HUES48 (cell line): ENCODE measurements around the gene DHTKD1.

ENCODE experiments used
- H3K27ac ChIP-seq: one replicate; pipeline ENCODE4 v1.7.0; 2013; ENCODE audit warnings: low read depth, low read length, inconsistent platforms
- H3K27me3 ChIP-seq: 2 replicates; pipeline ENCODE4 v1.6.1; 2013; ENCODE audit warnings: mild to moderate bottlenecking, low read length; ENCODE audit not compliant: control insufficient read depth, insufficient read depth
- H3K36me3 ChIP-seq: 2 replicates; pipeline ENCODE4 v1.6.1; 2013; ENCODE audit warnings: low read length; ENCODE audit not compliant: control insufficient read depth, insufficient read depth
- H3K4me1 ChIP-seq: 2 replicates; pipeline ENCODE4 v1.6.1; 2013; ENCODE audit warnings: mild to moderate bottlenecking, low read length; ENCODE audit not compliant: control insufficient read depth, insufficient read depth
- H3K4me3 ChIP-seq: 2 replicates; pipeline ENCODE4 v1.5.1; 2013; ENCODE audit warnings: mild to moderate bottlenecking, low read depth, low read length
- H3K9ac ChIP-seq: 2 replicates; pipeline ENCODE4 v1.6.1; 2013; ENCODE audit warnings: mild to moderate bottlenecking, low read depth, low read length, moderate library complexity
- H3K9me3 ChIP-seq: 2 replicates; pipeline ENCODE4 v1.6.1; 2013; ENCODE audit warnings: low read length; ENCODE audit not compliant: control insufficient read depth, insufficient read depth

The DHTKD1 gene

DNA sequence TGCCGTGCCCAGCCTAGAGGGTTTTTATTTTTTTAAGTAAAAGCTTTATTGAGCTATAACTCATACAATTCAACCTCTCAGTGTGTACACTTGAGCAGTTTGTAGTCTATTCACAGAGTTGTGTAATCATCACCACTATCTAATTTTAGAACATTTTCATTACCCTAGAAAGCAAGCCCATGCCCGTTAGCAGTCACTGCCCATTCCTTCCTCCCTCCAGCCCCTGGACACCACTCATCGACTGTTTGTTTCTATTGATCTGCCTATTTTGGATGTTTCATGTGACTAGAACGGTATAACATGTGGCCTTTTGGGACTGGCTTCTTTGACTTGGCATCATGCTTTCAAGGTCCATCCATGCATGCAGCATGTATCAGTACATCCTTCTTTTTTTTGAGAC, 35.0 kb downstream of the DHTKD1 start:
- Histone ChIP-seq H3K36me3 (peaks cover 94% of the 10 kb centered on the region), H3K9me3 (no peaks in the 10 kb centered on the region), H3K27me3 (no peaks in the 10 kb centered on the region), H3K9ac (no peak overlapping the region), H3K4me1 (no peaks in the 10 kb centered on the region), H3K4me3 (no peak overlapping the region), H3K27ac (no peak overlapping the region)

DNA sequence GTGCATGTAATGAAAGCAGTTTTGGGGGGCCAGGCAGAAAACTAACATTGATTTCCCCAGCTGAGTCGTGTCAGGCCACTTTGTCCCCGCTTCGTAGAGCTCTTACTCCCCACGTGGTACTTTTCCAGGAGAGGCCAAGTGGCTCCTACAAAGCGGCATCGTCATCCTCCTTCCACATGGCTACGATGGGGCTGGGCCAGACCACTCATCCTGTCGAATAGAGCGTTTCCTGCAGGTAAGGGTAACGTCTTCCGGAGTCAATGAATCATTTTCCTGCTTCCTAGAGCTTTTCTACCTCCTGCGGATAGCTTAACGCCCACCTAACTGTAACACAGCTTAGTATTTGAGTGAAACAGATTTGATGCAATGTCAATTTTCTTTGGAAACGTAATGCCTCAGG, 39.0 kb downstream of the DHTKD1 start:
- no peaks in the 10 kb centered on the region for H3K27me3 ChIP-seq
- peaks cover 96% of the 10 kb centered on the region for H3K36me3 ChIP-seq
- no peaks in the 10 kb centered on the region for H3K4me1 ChIP-seq
- no peak overlapping the region for H3K4me3 ChIP-seq
- H3K9ac ChIP-seq = no peak overlapping the region
- H3K27ac ChIP-seq = no peak overlapping the region
- no peaks in the 10 kb centered on the region for H3K9me3 ChIP-seq

DNA sequence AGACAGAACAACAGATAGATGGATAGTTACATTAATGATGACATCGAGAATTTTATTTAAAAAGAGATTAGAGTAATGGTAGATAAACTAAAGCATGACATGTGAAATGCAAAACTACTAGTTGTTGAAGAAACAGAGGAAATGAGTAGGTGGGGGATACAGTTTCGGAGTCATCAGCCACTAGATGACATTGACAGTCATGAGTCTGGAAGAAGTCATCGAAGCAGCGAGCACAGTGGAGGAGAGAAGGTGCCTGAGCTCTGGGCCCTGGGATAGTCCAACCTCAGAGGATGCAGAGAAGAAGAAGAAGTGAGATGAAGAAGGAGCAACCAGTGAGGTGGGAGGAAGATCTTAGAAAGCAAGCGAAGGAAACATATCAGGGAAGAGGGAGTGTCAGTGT, 40.5 kb downstream of the DHTKD1 start:
- H3K9ac ChIP-seq = no peak overlapping the region
- no peaks in the 10 kb centered on the region for H3K27me3 ChIP-seq
- H3K9me3 ChIP-seq = no peaks in the 10 kb centered on the region
- no peak overlapping the region for H3K4me3 ChIP-seq
- peaks cover 93% of the 10 kb centered on the region for H3K36me3 ChIP-seq
- no peak overlapping the region for H3K27ac ChIP-seq
- H3K4me1 ChIP-seq = no peaks in the 10 kb centered on the region

DNA sequence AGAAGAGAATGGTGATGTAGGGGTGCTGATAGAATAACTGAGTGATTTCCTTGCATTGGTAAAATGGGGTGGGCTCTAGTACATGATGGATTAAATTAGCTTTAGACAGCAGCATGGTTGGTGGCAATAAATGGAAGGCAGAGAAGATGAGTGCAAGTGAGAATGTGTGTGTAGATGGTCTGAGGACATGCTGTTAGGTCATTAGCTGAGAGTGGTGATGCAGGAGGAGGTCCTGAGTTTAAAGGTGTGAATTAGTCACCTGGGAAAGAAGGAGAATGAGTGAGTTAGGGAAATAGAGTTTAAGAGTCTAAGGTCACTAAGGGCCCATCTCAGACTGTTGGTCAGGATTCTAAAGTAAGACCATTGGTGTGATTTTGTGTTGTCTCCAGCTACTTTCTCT, 42.8 kb downstream of the DHTKD1 start:
- Histone ChIP-seq H3K4me1 (no peaks in the 10 kb centered on the region), H3K36me3 (peaks cover 87% of the 10 kb centered on the region), H3K9ac (no peak overlapping the region)

DNA sequence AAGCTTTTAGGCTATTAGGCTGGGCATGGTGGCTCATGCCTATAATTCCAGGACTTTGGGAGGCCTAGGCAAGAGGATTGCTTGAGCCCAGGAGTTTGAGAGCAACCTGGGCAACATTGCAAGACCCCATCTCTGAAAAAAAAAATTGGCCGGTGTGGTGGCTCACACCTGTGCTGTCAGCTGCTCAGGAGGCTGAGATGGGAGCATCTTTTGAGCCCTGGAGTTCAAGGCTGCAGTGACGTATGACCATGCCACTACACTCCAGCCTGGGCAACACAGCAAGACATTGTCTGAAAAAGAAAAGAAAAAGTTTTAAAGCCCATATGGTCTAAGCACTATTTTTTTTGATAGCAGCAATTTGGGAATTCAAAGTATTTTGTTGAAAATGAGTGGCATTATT, 44.9 kb downstream of the DHTKD1 start:
- no peaks in the 10 kb centered on the region for H3K9me3 ChIP-seq
- H3K4me1 ChIP-seq = no peaks in the 10 kb centered on the region
- H3K4me3 ChIP-seq = no peak overlapping the region
- H3K27me3 ChIP-seq = no peaks in the 10 kb centered on the region
- peaks cover 82% of the 10 kb centered on the region for H3K36me3 ChIP-seq
- H3K27ac ChIP-seq = no peak overlapping the region
- H3K9ac ChIP-seq = no peak overlapping the region

More for the DNA sequence above, 42.8 kb downstream of the DHTKD1 start:
- no peak overlapping the region for H3K27ac ChIP-seq
- H3K27me3 ChIP-seq = no peaks in the 10 kb centered on the region
- no peaks in the 10 kb centered on the region for H3K9me3 ChIP-seq
- no peak overlapping the region for H3K4me3 ChIP-seq

DNA sequence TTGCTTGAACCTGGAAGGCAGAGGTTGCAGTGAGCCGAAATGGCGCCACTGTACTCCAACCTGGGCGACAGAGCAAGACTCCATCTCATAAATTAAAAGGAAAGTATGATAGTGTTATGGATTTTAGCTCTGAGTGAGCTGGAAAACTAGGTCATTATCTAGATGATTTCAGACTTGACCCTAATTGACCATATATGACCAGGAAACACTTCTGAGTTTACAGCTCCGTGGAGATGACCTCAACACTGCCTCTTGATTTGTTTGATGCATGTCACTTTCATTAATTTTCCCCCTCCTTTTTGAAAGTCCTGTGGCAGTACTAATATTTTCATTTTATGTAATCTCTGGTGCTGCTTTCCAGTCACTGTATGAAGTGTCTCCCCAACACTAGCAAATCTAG, 52.9 kb downstream of the DHTKD1 start:
- Histone ChIP-seq H3K4me1 (no peaks in the 10 kb centered on the region), H3K27me3 (no peaks in the 10 kb centered on the region), H3K27ac (no peak overlapping the region), H3K9me3 (no peaks in the 10 kb centered on the region), H3K9ac (no peak overlapping the region), H3K4me3 (no peak overlapping the region), H3K36me3 (peaks cover 58% of the 10 kb centered on the region)

DNA sequence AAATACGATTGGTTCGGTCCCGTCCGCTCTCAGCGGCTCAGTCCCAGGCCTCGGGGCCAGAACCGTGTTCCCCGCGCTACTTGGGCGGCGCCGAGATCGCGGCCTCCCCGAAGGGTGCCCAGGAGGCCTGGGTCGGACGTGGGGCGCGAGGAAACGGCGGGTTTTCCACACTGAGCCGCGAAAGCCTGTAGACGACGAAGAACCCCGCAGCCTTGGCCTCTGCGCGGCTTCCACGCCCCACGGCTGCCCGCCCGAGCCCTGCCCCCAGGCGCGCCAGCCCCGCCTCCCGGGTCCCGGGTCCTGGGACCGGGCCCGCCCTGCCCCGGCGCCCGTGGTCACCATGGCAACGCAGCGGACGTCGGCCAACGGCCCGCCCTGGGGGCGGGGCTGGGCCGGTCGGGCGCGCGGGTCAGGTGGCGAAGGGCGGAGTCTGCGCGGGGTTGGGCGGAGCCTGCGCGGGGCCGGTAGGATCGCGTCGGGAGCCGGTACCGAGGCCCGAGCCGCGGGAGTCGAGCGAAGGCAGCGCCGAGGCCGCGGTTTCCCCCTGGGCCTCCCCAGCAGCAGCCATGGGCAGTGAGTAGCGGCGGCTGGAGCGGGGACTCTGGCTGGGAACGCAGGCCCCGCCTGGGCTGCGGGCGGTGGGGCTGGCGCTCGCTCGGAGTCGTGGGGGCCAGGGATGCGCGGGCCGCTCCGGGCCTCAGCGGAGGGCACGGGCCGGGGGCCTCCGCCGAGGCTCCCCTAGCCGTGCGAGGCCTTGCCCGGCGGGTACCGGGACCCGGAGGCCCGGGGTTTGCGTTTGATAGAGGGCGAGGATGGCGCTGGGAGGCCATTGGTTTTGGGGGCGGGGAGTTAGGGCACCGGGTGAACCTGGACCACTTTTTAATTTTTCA, 60.7 kb downstream of the DHTKD1 start, which contains the start of gene SEC61A2:
SEC61A2 (plus strand) TSS at position 456 of the 890 bp plus-strand sequence; CDS start at position 567, 111 bp downstream.
- H3K4me1 ChIP-seq = peaks cover 3% of the 10 kb centered on the region; the same call in 1 of the 2 replicates
- H3K27me3 ChIP-seq = no peaks in the 10 kb centered on the region
- H3K4me3 ChIP-seq = peak within 1 kb of the TSS; percentile 74
- no peaks in the 10 kb centered on the region for H3K9me3 ChIP-seq
- peak within 1 kb of the TSS; percentile 85 for H3K27ac ChIP-seq
- H3K9ac ChIP-seq = peak within 1 kb of the TSS; percentile 76
- peaks cover 6% of the 10 kb centered on the region; the same call in 1 of the 2 replicates for H3K36me3 ChIP-seq

DNA sequence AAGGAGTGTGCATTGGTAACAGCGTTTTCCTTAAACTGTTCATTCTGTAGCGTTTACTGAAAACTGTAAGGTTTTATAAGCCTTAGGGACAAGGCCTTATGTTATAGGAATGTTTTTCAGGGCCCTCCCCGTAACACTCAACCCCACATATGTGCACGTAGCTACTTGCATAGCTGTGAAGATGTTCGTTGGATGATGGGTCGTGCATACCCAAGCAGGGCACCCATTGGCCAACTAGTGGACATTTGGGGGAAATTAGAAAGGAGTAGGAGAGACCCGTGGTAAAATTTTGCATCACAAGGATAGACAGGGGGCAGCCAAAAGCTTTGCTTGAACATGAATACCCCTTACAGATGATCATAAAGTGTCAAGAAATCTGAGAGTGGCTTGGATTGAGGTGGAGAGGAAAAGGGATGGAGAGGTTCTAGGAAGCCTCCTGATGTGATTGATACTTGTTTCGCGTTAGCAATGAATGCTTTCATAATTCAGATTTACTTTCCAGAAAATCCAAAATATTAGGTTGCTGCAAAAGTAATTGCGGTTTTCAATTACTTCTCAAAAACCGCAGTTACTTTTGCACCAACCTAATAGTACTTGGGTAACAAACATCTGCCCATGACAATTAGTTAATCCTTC, 61.6 kb downstream of the DHTKD1 start:
- Histone ChIP-seq H3K9ac (no peak overlapping the region), H3K27ac (no peak overlapping the region), H3K4me1 (peaks cover 3% of the 10 kb centered on the region; the same call in 1 of the 2 replicates), H3K27me3 (no peaks in the 10 kb centered on the region), H3K36me3 (peaks cover 6% of the 10 kb centered on the region), H3K4me3 (peak overlapping the region; percentile 74), H3K9me3 (no peaks in the 10 kb centered on the region)

DNA sequence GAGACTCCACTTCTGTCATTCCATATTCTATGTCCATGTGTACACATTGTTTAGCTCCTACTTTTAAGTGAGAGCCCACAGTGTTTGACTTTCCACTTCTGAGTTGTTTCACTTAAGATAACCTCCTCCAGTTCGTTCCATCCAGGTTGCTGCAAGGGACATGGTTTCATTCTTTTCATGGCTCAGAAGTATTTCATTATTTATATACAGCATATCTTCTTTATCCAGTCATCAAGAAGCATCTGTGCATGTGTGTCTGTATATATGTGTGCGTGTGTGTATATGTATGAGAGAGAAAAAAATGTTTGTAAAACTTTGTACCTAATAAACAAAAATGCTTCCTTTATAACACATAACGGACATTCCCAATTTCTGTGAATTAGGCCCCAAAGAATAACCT, 66.9 kb downstream of the DHTKD1 start:
- Histone ChIP-seq H3K27ac (no peak overlapping the region), H3K27me3 (no peaks in the 10 kb centered on the region), H3K9ac (no peak overlapping the region), H3K9me3 (no peaks in the 10 kb centered on the region), H3K4me3 (no peak overlapping the region), H3K4me1 (no peaks in the 10 kb centered on the region), H3K36me3 (peaks cover 37% of the 10 kb centered on the region)

DNA sequence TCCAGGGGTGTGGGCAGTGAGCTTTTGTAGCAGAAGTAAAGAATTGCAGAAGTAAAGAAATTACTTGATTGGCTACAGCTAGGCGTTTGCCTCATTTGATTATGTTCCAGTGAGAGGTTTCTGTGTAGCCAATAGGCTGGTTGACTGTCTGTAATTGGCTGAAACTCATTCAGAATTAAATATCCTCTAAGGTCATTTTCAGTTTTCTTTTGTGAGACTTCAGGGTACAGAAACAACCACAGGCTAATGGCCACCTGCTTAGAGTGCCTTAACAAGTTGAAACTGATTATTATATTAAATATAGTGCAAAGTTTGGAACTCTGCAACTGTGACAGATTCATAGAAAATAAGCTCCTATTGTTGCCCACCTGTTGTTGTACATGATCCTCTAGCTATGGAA, 71.3 kb downstream of the DHTKD1 start:
- H3K9ac ChIP-seq = no peak overlapping the region
- H3K9me3 ChIP-seq = no peaks in the 10 kb centered on the region
- H3K4me3 ChIP-seq = no peak overlapping the region
- peaks cover 68% of the 10 kb centered on the region for H3K36me3 ChIP-seq
- no peak overlapping the region for H3K27ac ChIP-seq
- H3K4me1 ChIP-seq = no peaks in the 10 kb centered on the region
- no peaks in the 10 kb centered on the region for H3K27me3 ChIP-seq

DNA sequence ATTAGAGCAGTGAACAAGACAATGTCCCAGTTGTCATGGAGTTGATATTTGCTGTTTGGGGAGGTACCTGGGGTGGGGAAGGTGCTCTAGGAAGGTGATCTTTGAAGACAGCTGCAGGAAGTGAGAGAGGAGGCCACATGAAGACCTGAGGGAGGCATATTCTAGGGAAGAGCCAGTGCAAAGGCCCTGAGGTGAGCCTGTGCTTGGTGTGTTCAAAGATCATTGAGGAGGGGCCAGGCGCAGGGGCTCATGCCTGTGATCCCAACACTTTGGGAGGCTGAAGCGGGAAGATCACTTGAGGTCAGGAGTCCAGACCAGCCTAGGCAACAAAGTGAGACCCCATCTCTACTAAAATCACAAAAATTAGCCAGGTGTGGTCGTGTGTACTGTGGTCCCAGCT, 75.8 kb downstream of the DHTKD1 start:
- Histone ChIP-seq H3K9ac (no peak overlapping the region), H3K4me1 (no peaks in the 10 kb centered on the region), H3K9me3 (no peaks in the 10 kb centered on the region), H3K36me3 (peaks cover 47% of the 10 kb centered on the region), H3K4me3 (no peak overlapping the region), H3K27ac (no peak overlapping the region), H3K27me3 (no peaks in the 10 kb centered on the region)
